Fibroblast of skin of left quadriceps (primary cell): ENCODE measurements around the gene CORO2B.

ENCODE experiments used
- DNase-seq, 2 experiments: peaks; one replicate each; pipeline ENCODE4 v3.0.0-alpha.2; 2013; ENCODE audit warnings: low read depth in 2 of 2

CORO2B gene

GRCh38 chr15:68553994-68554720 is 24.6 kb upstream of the CORO2B start:
- peak in 1 of 2 experiments; percentile 37 for DNase-seq

- no peak for DNase-seq
Measured at GRCh38 chr15:68554721-68555678, 23.8 kb upstream of the CORO2B start.

- DNase-seq, result no peak
Measured at GRCh38 chr15:68555679-68556037, 23.1 kb upstream of the CORO2B start.

- no peak for DNase-seq
Measured at GRCh38 chr15:68556139-68556990, 22.4 kb upstream of the CORO2B start.

- DNase-seq, result no peak
Measured at GRCh38 chr15:68557469-68558317, 21.1 kb upstream of the CORO2B start.

GRCh38 chr15:68558318-68559305 is 20.2 kb upstream of the CORO2B start:
- no peak for DNase-seq

- DNase-seq, result peak; percentile 44 to 51
Measured at GRCh38 chr15:68559345-68560310, 19.2 kb upstream of the CORO2B start.

DNA sequence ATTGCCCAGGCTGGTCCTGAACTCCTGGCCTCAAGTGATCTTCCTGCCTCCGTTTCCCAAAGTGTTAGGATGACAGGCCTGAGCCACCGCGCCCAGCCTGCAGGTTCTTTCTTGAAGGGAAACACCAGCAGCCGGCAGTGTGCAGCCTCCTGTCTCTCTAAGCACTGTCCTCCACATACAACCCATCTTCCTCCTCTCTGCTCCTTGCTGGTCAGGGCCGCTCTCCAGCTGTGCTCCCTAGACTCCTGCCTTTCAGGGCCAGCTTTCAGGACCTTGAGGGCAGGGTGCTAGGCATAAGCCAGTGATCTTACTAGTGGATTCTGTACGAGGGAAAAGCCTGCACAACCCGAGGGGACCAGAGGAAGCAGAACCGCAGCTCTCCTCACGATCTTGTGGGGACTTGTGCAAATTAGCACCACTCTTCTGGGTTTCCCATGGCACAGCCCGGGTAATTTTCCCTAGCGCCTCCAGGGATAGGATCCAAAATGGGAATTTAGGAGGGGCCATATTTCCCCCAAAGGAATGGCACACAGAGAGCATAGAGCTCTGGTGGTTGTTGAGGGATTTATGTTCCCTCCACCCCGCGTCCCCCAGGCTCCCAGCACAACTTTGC is 18.2 kb upstream of the CORO2B start:
- no peak for DNase-seq

- no peak for DNase-seq
Measured at GRCh38 chr15:68561171-68561900, 17.5 kb upstream of the CORO2B start.

DNA sequence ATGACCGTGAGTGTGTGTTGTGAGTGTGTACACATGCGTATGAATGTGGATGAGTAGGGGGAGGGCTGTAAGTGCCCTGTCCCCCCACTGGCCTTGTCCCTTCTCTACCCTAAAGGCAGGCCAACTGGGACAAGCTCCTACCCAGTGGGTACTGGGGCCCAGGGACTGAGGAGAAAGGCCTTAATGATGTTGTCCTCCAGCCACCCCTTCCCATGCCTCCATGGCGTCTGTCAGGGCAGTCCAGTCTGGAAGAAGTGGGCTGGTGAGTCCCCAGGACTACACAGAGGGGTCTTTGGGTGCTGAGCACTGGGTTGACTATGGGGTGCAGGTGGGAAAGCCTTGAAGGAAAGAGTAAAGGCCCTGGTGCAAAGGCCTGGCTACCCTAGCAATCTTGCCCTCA is 16.9 kb upstream of the CORO2B start:
- DNase-seq, result no peak

GRCh38 chr15:68564173-68564572 is 14.6 kb upstream of the CORO2B start:
- DNase-seq, result no peak

DNA sequence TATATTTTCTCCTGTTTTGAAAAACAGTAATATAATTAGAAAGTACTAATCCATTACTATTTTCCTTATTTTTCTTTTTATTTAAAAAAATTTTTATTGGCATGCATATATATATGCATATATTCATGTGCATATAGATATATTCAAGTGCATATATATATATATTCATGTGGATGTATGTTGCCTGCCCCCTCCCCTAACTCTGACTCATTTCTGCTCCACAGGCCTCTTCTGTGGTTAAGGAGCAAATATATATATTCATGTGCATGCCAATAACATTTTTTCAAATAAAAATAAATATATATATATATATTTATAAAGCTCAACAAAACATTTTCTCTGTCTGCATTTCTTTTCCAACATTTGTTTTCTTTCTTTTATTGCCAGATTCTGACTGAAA is 13.6 kb upstream of the CORO2B start:
- no peak for DNase-seq

DNA sequence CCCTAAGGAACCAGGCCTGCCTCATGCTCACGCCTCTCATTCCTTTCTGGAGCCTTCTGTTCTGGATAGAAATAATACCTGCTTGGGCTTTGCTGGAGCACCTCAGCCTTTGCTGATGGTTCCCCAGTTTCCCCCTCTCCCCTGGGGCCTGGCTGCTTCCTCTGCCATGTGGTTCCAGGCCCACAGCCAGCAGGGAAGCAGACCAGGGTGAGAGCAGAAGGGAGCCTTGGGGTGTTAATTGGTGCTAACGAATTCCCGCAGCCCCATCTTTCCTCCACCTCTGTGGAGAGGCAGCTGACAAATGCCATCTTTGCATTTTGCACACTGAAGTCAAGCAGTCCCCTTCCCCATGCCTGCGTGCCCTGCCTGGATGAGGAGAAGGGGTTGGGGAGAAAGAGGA is 13.1 kb upstream of the CORO2B start:
- DNase-seq, result no peak

DNA sequence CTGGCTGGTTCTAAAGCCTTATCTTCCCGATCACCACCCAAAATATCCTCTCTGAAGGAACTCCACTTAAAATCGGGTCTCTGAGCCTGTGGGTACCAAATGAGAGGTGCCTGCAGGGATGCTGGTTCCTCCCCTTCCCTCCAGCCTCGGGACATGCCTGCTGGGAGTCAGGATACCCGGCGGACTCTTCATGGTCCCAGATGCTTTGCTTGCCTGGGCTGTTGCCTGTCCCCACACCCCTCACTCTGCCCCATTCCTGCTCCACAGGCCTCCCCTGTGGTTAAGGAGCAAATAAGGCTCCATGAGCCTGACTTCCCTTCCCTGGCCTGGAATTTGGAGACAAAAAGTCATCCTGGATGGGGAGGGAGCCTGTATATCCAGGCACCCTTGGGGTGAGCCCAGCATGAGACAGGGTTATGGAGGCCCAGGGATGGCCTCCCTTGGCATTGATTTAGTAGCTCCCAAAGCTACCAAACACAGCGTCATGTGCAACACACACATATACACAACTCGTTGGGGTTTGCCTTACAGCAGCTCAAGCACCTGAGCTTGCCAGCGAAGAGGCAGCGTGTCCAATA is 12.3 kb upstream of the CORO2B start:
- no peak for DNase-seq

GRCh38 chr15:68567345-68567744 is 11.4 kb upstream of the CORO2B start:
- DNase-seq, result no peak

- no peak for DNase-seq
Measured at GRCh38 chr15:68570974-68571373, 7.8 kb upstream of the CORO2B start.

GRCh38 chr15:68571582-68571981 is 7.2 kb upstream of the CORO2B start:
- DNase-seq, result no peak
